Measurements from ENCODE around the gene CCT6A. TPM values are rescaled to one million over a fixed set of nuclear protein-coding genes. Genes with fewer than 3 reads are reported as not detected.
"Not testable (repeated sequence)": the region's sequence is repeated elsewhere in the genome, so short reads cannot be mapped to it uniquely, and the experiment has no call there.

Gene CCT6A
- total RNA-seq, 2 experiments from 2014 or later, result 116 to 123 TPM

- H3K27ac Mint-ChIP-seq, result no peak overlapping the region
- H3K9me3 Mint-ChIP-seq, result no peaks in the 10 kb centered on the region
- peaks cover 2% of the 10 kb centered on the region for H3K36me3 Mint-ChIP-seq (ENCODE audit: low read depth)
- H3K27me3 Mint-ChIP-seq, result no peaks in the 10 kb centered on the region
- POLR2A ChIA-PET, result no interaction called here
- no peak for DNase-seq
- CTCF ChIA-PET, result interaction anchor here (0.6 to 1.3 kb wide), 2 partner anchors 13 to 487 kb away, joined by 3 to 4 read pairs; no protein-coding TSS in a partner anchor
- H3K4me3 Mint-ChIP-seq, result no peak overlapping the region
- no peaks in the 10 kb centered on the region for H3K4me1 Mint-ChIP-seq
These were observed 35.9 kb downstream of the CCT6A start for GRCh38 chr7:56087445-56087844.

GRCh38 chr7:56091591-56091990 is 40.0 kb downstream of the CCT6A start:
- DNase-seq, result no peak
- H3K27me3 Mint-ChIP-seq, result no peaks in the 10 kb centered on the region
- no peak overlapping the region for H3K4me3 Mint-ChIP-seq
- CTCF ChIA-PET, result interaction anchor here (0.7 kb wide), 1 partner anchor 82 kb away, joined by 3 read pairs; no protein-coding TSS in a partner anchor
- POLR2A ChIA-PET, result no interaction called here
- H3K27ac Mint-ChIP-seq, result no peak overlapping the region
- H3K9me3 Mint-ChIP-seq, result no peaks in the 10 kb centered on the region
- peaks cover 3% of the 10 kb centered on the region for H3K4me1 Mint-ChIP-seq
- H3K36me3 Mint-ChIP-seq (ENCODE audit: low read depth), result peaks cover 5% of the 10 kb centered on the region

GRCh38 chr7:56092388-56092787 is 40.8 kb downstream of the CCT6A start:
- H3K36me3 Mint-ChIP-seq (ENCODE audit: low read depth); H3K27me3 Mint-ChIP-seq; H3K4me3 Mint-ChIP-seq; POLR2A ChIA-PET; DNase-seq; H3K27ac Mint-ChIP-seq; H3K9me3 Mint-ChIP-seq; H3K4me1 Mint-ChIP-seq: not testable (repeated sequence)
- CTCF ChIA-PET, result interaction anchor here (0.7 kb wide), 1 partner anchor 83 kb away, joined by 3 read pairs; no protein-coding TSS in a partner anchor

- POLR2A ChIA-PET, result no interaction called here
- H3K4me1 Mint-ChIP-seq, result peaks cover 3% of the 10 kb centered on the region
These were observed 41.4 kb downstream of the CCT6A start, which contains the start of gene PHKG1 for GRCh38 chr7:56092789-56093531. Gene PHKG1 (minus strand): TSS chr7:56092952. CDS start chr7:56088941, 4,011 bp downstream.

GRCh38 chr7:56097700-56098099 is 46.1 kb downstream of the CCT6A start:
- ChIA-PET CTCF (interaction anchor here (0.6 to 0.7 kb wide), 2 partner anchors 134 to 478 kb away, joined by 4 read pairs; no protein-coding TSS in a partner anchor), POLR2A (interaction anchor here (0.6 kb wide), 1 partner anchor 15 kb away, joined by 7 read pairs; no protein-coding TSS in a partner anchor)
- no peak overlapping the region for H3K4me3 Mint-ChIP-seq
- peaks cover 5% of the 10 kb centered on the region for H3K4me1 Mint-ChIP-seq
- no peak overlapping the region for H3K27ac Mint-ChIP-seq
- no peaks in the 10 kb centered on the region for H3K27me3 Mint-ChIP-seq
- peaks cover 30% of the 10 kb centered on the region for H3K36me3 Mint-ChIP-seq (ENCODE audit: low read depth)
- DNase-seq, result no peak
- no peaks in the 10 kb centered on the region for H3K9me3 Mint-ChIP-seq

More at GRCh38 chr7:56092789-56093531, 41.4 kb downstream of the CCT6A start, which contains the start of gene PHKG1:
- Mint-ChIP-seq H3K4me3 (no peak within 1 kb of the TSS), H3K27ac (no peak within 1 kb of the TSS), H3K36me3 (ENCODE audit: low read depth) (peaks cover 7% of the 10 kb centered on the region), H3K27me3 (no peaks in the 10 kb centered on the region), H3K9me3 (no peaks in the 10 kb centered on the region)
- DNase-seq, result no peak
- CTCF ChIA-PET, result no interaction called here

DNA sequence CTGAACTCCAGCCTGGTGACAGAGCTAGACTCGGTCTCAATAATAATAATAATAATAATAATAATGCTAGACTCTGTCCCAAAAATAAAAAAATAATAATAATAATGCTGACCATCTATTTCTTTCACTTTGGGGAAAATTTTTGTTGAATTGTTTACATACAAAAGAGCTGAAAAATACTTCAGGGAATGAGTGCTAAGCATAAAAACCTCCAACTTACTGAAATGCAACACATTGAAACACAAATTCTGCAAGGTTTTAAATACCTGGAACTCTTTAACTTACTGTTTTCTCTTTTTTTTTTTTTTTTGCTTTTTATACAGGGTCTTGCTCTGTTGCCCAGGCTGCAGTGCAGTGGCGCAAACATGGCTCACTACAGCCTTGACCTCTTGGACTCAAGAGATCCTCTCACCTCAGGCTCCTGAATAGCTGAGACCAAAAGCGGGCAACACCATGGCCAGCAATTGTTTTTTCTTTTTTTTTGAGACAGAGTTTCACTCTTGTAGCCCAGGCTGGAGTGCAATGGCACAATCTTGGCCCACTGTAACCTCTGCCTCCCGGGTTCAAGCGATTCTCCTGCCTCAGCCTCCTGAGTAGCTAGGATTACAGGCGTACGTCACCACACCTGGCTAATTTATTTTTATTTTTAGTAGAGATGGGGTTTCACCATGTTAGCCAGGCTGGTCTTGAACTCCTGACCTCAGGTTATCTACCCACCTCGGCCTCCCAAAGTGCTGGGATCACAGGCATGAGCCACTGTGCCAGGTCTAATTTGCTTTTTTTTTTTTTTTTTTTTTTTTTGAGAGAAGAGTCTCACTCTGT is 46.8 kb downstream of the CCT6A start:
- not testable (repeated sequence) for DNase-seq, H3K27me3 Mint-ChIP-seq, H3K9me3 Mint-ChIP-seq, H3K4me3 Mint-ChIP-seq, H3K27ac Mint-ChIP-seq, H3K4me1 Mint-ChIP-seq
- ChIA-PET POLR2A (interaction anchor here (0.6 kb wide), 1 partner anchor 15 kb away, joined by 7 read pairs; no protein-coding TSS in a partner anchor), CTCF (interaction anchor here (0.6 kb wide), 2 partner anchors 122 to 479 kb away, joined by 3 to 4 read pairs; no protein-coding TSS in a partner anchor)
- H3K36me3 Mint-ChIP-seq (ENCODE audit: low read depth), result peaks cover 33% of the 10 kb centered on the region

DNA sequence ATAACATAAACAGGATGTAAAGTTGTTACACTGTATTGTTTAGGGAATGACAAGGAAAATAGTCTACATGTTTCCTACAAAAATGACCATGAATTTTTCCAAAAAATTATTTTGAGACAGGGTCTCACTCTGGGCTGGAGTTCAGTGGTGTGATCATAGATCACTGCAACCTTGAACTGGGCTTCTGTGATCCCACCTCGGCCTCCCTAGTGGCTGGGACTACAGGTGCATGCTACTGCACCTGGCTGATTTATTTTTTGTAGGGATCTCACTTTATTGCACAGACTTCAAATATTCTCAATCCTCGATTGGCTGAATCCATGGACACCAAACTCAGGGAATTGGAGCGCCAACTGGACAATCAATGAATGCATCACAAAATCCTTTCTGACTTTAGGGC is 48.1 kb downstream of the CCT6A start:
- no peaks in the 10 kb centered on the region for H3K27me3 Mint-ChIP-seq

DNA sequence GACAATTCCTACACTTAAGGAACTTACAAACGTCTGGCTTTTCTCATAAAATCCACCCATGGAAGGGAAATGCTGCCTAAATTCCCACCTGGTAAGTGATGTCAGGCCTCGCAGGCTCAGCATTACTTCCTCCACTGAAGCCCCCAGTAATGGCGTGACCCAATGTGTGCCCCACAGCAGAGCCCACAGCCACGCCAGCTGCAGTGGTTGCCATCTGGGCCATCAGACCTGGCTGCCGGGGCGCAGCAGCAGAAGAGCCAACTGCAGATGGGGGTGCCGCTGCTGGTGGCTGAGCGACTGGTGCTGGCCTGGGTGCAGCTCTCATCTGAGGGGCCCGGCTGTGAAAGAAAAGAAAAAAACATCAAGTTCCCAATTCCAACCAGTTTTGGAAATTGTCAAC is 52.6 kb downstream of the CCT6A start:
- H3K27me3 Mint-ChIP-seq, DNase-seq, H3K9me3 Mint-ChIP-seq, CTCF ChIA-PET, H3K27ac Mint-ChIP-seq, H3K4me3 Mint-ChIP-seq, POLR2A ChIA-PET: not testable (repeated sequence)
- Mint-ChIP-seq H3K36me3 (ENCODE audit: low read depth) (peaks cover 50% of the 10 kb centered on the region), H3K4me1 (peaks cover 31% of the 10 kb centered on the region)

More for the DNA sequence above, 48.1 kb downstream of the CCT6A start:
- H3K4me3 Mint-ChIP-seq, result no peak overlapping the region
- ChIA-PET CTCF (no interaction called here), POLR2A (no interaction called here)
- peaks cover 37% of the 10 kb centered on the region for H3K36me3 Mint-ChIP-seq (ENCODE audit: low read depth)
- peaks cover 11% of the 10 kb centered on the region for H3K4me1 Mint-ChIP-seq
- no peaks in the 10 kb centered on the region for H3K9me3 Mint-ChIP-seq
- no peak for DNase-seq
- no peak overlapping the region for H3K27ac Mint-ChIP-seq

- peak; percentile 55 for DNase-seq
- peaks cover 36% of the 10 kb centered on the region for H3K4me1 Mint-ChIP-seq
- POLR2A ChIA-PET, result no interaction called here
- H3K36me3 Mint-ChIP-seq (ENCODE audit: low read depth), result peaks cover 39% of the 10 kb centered on the region
- H3K27ac Mint-ChIP-seq, result peak overlapping the region; percentile 97
- peak overlapping the region; percentile 96 for H3K4me3 Mint-ChIP-seq
- no peaks in the 10 kb centered on the region for H3K27me3 Mint-ChIP-seq
- H3K9me3 Mint-ChIP-seq, result peaks cover 3% of the 10 kb centered on the region
- CTCF ChIA-PET, result interaction anchor here (0.6 to 0.7 kb wide), 2 partner anchors 31 to 666 kb away, joined by 3 read pairs; no protein-coding TSS in a partner anchor
These were observed 53.9 kb downstream of the CCT6A start for GRCh38 chr7:56105508-56105907.

- H3K36me3 Mint-ChIP-seq (ENCODE audit: low read depth), result peaks cover 31% of the 10 kb centered on the region
- peak within 1 kb of the TSS; percentile 97 for H3K27ac Mint-ChIP-seq
- POLR2A ChIA-PET, result no interaction called here
- peak within 1 kb of the TSS; percentile 96 for H3K4me3 Mint-ChIP-seq
- peak; percentile 95 for DNase-seq
- H3K27me3 Mint-ChIP-seq, result no peaks in the 10 kb centered on the region
- peaks cover 39% of the 10 kb centered on the region for H3K4me1 Mint-ChIP-seq
- CTCF ChIA-PET, result interaction anchor here (0.5 to 0.7 kb wide), 4 partner anchors 32 to 667 kb away, joined by 3 to 4 read pairs (median 3); no protein-coding TSS in a partner anchor
- H3K9me3 Mint-ChIP-seq, result peaks cover 3% of the 10 kb centered on the region
These were observed 54.8 kb downstream of the CCT6A start, which contains the start of gene CHCHD2 for GRCh38 chr7:56106108-56107073. Gene CHCHD2 (minus strand): TSS chr7:56106476. CDS start chr7:56106413, 63 bp downstream.

DNA sequence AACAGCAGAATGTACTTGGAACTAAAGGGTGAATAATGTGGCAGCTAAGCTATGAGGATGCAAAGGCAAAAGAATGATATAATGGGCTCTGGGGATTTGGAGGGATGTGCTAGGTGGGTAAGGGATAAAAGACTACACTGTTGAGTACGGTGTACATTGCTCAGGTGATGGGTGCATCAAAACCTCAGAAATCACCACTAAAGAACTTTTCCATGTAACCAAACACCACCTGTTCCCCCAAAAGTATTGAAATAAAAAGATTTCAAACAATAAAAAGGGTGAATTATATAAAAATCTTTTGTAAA is 56.3 kb downstream of the CCT6A start:
- Mint-ChIP-seq H3K27ac (no peak overlapping the region), H3K27me3 (no peaks in the 10 kb centered on the region), H3K9me3 (peaks cover 3% of the 10 kb centered on the region), H3K4me1 (peaks cover 36% of the 10 kb centered on the region), H3K4me3 (no peak overlapping the region), H3K36me3 (ENCODE audit: low read depth) (peaks cover 24% of the 10 kb centered on the region)
- POLR2A ChIA-PET, result no interaction called here
- no peak for DNase-seq
- CTCF ChIA-PET, result interaction anchor here (0.8 to 1.0 kb wide), 2 partner anchors 33 to 222 kb away, joined by 3 to 4 read pairs; no protein-coding TSS in a partner anchor

GRCh38 chr7:56110611-56111010 is 59.0 kb downstream of the CCT6A start:
- ChIA-PET POLR2A (no interaction called here), CTCF (no interaction called here)
- Mint-ChIP-seq H3K27me3 (no peaks in the 10 kb centered on the region), H3K27ac (no peak overlapping the region), H3K9me3 (peaks cover 3% of the 10 kb centered on the region), H3K4me3 (no peak overlapping the region), H3K4me1 (peaks cover 24% of the 10 kb centered on the region), H3K36me3 (ENCODE audit: low read depth) (peaks cover 15% of the 10 kb centered on the region)
- no peak for DNase-seq
